Choroid plexus epithelial cell (primary cell): ENCODE data around the gene GAN.

Experiments
- DNase-seq: peaks from one replicate; pipeline ENCODE4 v3.0.0-alpha.2; 2010; ENCODE audit warnings: low read depth
- H3K4me3 ChIP-seq: 2 replicates; pipeline ENCODE4 v1.5.1; 2011; ENCODE audit warnings: low read depth, mild to moderate bottlenecking, control low read depth, low read length, moderate library complexity
- TF ChIP-seq, protein P1 (sequence below): conservative IDR thresholded peaks from 2 replicates; pipeline ENCODE4 v1.5.1; 2011; ENCODE audit warnings: low read depth, mild to moderate bottlenecking, control low read depth, inconsistent platforms, low read length, moderate library complexity

The GAN gene

GRCh38 chr16:81275064-81275532 lies 39.7 kb upstream of the GAN start:
- H3K4me3 ChIP-seq, result no peak overlapping the region
- TF ChIP-seq, protein P1, sequence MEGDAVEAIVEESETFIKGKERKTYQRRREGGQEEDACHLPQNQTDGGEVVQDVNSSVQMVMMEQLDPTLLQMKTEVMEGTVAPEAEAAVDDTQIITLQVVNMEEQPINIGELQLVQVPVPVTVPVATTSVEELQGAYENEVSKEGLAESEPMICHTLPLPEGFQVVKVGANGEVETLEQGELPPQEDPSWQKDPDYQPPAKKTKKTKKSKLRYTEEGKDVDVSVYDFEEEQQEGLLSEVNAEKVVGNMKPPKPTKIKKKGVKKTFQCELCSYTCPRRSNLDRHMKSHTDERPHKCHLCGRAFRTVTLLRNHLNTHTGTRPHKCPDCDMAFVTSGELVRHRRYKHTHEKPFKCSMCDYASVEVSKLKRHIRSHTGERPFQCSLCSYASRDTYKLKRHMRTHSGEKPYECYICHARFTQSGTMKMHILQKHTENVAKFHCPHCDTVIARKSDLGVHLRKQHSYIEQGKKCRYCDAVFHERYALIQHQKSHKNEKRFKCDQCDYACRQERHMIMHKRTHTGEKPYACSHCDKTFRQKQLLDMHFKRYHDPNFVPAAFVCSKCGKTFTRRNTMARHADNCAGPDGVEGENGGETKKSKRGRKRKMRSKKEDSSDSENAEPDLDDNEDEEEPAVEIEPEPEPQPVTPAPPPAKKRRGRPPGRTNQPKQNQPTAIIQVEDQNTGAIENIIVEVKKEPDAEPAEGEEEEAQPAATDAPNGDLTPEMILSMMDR, result no peak
- no peak for DNase-seq

GRCh38 chr16:81275795-81276194 lies 39.0 kb upstream of the GAN start:
- no peak for DNase-seq
- TF ChIP-seq, protein P1, result no peak

GRCh38 chr16:81276323-81276722 lies 38.4 kb upstream of the GAN start:
- DNase-seq, result no peak
- TF ChIP-seq, protein P1, result no peak
- no peak overlapping the region for H3K4me3 ChIP-seq

More at GRCh38 chr16:81275795-81276194, 39.0 kb upstream of the GAN start:
- H3K4me3 ChIP-seq, result no peak overlapping the region

- TF ChIP-seq, protein P1, result no peak
- no peak for DNase-seq
- no peak overlapping the region for H3K4me3 ChIP-seq
Observed at GRCh38 chr16:81277541-81278080, 37.2 kb upstream of the GAN start.

GRCh38 chr16:81278526-81278925 lies 36.2 kb upstream of the GAN start:
- DNase-seq, result no peak
- TF ChIP-seq, protein P1, result no peak

GRCh38 chr16:81279392-81279791 lies 35.4 kb upstream of the GAN start:
- H3K4me3 ChIP-seq, result no peak overlapping the region
- TF ChIP-seq, protein P1, result no peak
- peak; percentile 55 for DNase-seq

More at GRCh38 chr16:81278526-81278925, 36.2 kb upstream of the GAN start:
- no peak overlapping the region for H3K4me3 ChIP-seq

GRCh38 chr16:81280393-81280792 lies 34.4 kb upstream of the GAN start:
- TF ChIP-seq, protein P1, result no peak
- DNase-seq, result peak; percentile 4
- no peak overlapping the region for H3K4me3 ChIP-seq
